Activated gamma-delta T cell treated with Interleukin-2 at 50 U/mL for 16 hours (primary cell): ENCODE measurements around the gene TBX6.

Experiments used
- DNase-seq: peaks from one replicate; pipeline ENCODE4 v3.0.0-alpha.2; 2020

Gene TBX6

GRCh38 chr16:30086291-30087140, 5.2 kb downstream of the TBX6 start:
- no peak for DNase-seq

GRCh38 chr16:30085820-30086219, 5.9 kb downstream of the TBX6 start:
- no peak for DNase-seq

- no peak for DNase-seq
Measured at GRCh38 chr16:30085247-30085646, 6.5 kb downstream of the TBX6 start.

- no peak for DNase-seq
Measured at GRCh38 chr16:30084816-30085159, 6.9 kb downstream of the TBX6 start.

GRCh38 chr16:30084096-30084815, 7.5 kb downstream of the TBX6 start:
- DNase-seq: no peak

- no peak for DNase-seq
Measured at GRCh38 chr16:30083216-30084055, 8.3 kb downstream of the TBX6 start.

GRCh38 chr16:30082545-30083090, 9.1 kb downstream of the TBX6 start:
- DNase-seq: no peak

GRCh38 chr16:30079480-30079879, 12.2 kb downstream of the TBX6 start:
- no peak for DNase-seq

GRCh38 chr16:30078744-30079143, 13.0 kb downstream of the TBX6 start:
- DNase-seq: no peak

- DNase-seq: no peak
Measured at GRCh38 chr16:30077656-30078055, 14.1 kb downstream of the TBX6 start.

GRCh38 chr16:30076276-30076791, 15.4 kb downstream of the TBX6 start:
- DNase-seq: no peak

GRCh38 chr16:30075503-30076275, 16.0 kb downstream of the TBX6 start, which contains the start of gene PPP4C:
TSS of gene PPP4C (plus strand) at chr16:30075994. CDS start at chr16:30076378, 384 bp downstream.
- DNase-seq: peak; percentile 86

- no peak for DNase-seq
Measured at GRCh38 chr16:30070490-30070889, 21.2 kb downstream of the TBX6 start.

- DNase-seq: no peak
Measured at GRCh38 chr16:30069611-30070462, 21.9 kb downstream of the TBX6 start.

- peak; percentile 50 for DNase-seq
Measured at GRCh38 chr16:30068750-30069610, 22.7 kb downstream of the TBX6 start.

GRCh38 chr16:30068333-30068732, 23.4 kb downstream of the TBX6 start:
- DNase-seq: no peak

- DNase-seq: no peak
Measured at GRCh38 chr16:30067584-30067916, 24.2 kb downstream of the TBX6 start.

GRCh38 chr16:30066761-30067583, 24.8 kb downstream of the TBX6 start:
- DNase-seq: no peak
